DND-41 (cell line): ENCODE data around the gene AARS1.

Experiments used
- ATAC-seq: fragments of 200-7000 bp; cut with Tn5 transposase; 3 replicates; pipeline ENCODE4 v1.9.1; 2021; ENCODE audit warnings: low read depth; ENCODE audit not compliant: insufficient read depth
- DNase-seq: peaks from one replicate; pipeline ENCODE4 v3.0.0-alpha.2; 2020
- H2AFZ ChIP-seq: 2 replicates; pipeline ENCODE4 v1.6.0; 2012; ENCODE audit warnings: low read depth, low read length
- H3K27ac ChIP-seq: 2 replicates; pipeline ENCODE4 v1.5.1; 2012; ENCODE audit warnings: low read length, inconsistent platforms
- H3K27me3 ChIP-seq: fragments of 200-600 bp; sonication (generic); 2 replicates; pipeline ENCODE4 v1.6.0; 2012; ENCODE audit warnings: low read length, mild to moderate bottlenecking, inconsistent platforms; ENCODE audit not compliant: insufficient read depth, poor library complexity
- H3K36me3 ChIP-seq: 2 replicates; pipeline ENCODE4 v1.5.1; 2012; ENCODE audit warnings: low read length, inconsistent platforms; ENCODE audit not compliant: insufficient read depth
- H3K4me1 ChIP-seq: 2 replicates; pipeline ENCODE4 v1.5.1; 2012; ENCODE audit warnings: mild to moderate bottlenecking, low read length; ENCODE audit not compliant: insufficient read depth
- H3K4me2 ChIP-seq: 2 replicates; pipeline ENCODE4 v1.6.0; 2012; ENCODE audit warnings: mild to moderate bottlenecking, moderate library complexity, low read length, inconsistent platforms; ENCODE audit not compliant: insufficient read depth
- H3K4me3 ChIP-seq, 2 experiments: fragments of 200-600 bp in 1 of 2; shearing (Covaris generic) in 1 of 2; 2 replicates each; pipeline ENCODE4 v1.5.1; 2012 to 2016; ENCODE audit warnings: inconsistent platforms in 2 of 2, low read length in 2 of 2, mild to moderate bottlenecking in 2 of 2, low read depth in 1 of 2, moderate library complexity in 1 of 2
- H3K79me2 ChIP-seq: 2 replicates; pipeline ENCODE4 v1.6.0; 2012; ENCODE audit warnings: low read length, inconsistent platforms; ENCODE audit not compliant: insufficient read depth
- H3K9ac ChIP-seq: 2 replicates; pipeline ENCODE4 v1.6.0; 2012; ENCODE audit warnings: low read depth, mild to moderate bottlenecking, inconsistent platforms, low read length, moderate library complexity
- H3K9me3 ChIP-seq: 2 replicates; pipeline ENCODE4 v1.5.1; 2012; ENCODE audit warnings: low read length, moderate library complexity, mild to moderate bottlenecking, inconsistent platforms; ENCODE audit not compliant: insufficient read depth, severe bottlenecking
- H4K20me1 ChIP-seq: 2 replicates; pipeline ENCODE4 v1.6.0; 2012; ENCODE audit warnings: low read length; ENCODE audit not compliant: insufficient read depth
- EZH2 ChIP-seq: IDR thresholded peaks from 3 replicates; pipeline ENCODE4 v1.6.1; 2012; ENCODE audit warnings: borderline replicate concordance, low read depth, mild to moderate bottlenecking, moderate library complexity, low read length, inconsistent platforms; ENCODE audit not compliant: severe bottlenecking
- TF ChIP-seq, protein P1 (sequence below): IDR thresholded peaks from 2 replicates; pipeline ENCODE4 v1.5.1; 2012; ENCODE audit warnings: borderline replicate concordance, low read length, moderate library complexity, mild to moderate bottlenecking; ENCODE audit not compliant: poor library complexity, severe bottlenecking; ENCODE audit errors: extremely low read depth

Gene AARS1

DNA sequence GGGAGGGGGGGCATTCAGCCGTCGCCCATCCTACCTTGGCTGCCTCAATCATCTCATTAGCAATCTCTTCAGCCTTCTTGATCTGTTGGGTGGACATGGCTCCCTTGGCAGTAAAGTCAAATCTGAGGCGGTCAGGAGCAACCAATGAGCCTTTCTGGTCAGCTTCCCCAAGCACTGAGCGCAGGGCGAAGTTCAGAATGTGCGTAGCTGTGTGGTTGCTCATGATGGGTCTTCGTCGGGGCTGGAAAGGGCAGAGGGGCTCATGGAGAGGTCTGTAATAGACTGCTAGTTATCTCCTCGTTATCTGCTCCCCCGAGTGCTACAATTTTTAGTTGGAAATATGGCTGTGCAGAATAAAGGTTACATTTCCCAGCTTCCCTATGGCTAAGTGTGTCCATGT, 30.4 kb downstream of the AARS1 start:
- H3K9me3 ChIP-seq: no peaks in the 10 kb centered on the region
- no peak overlapping the region for H2AFZ ChIP-seq
- no peak overlapping the region for H3K9ac ChIP-seq
- H3K27me3 ChIP-seq: no peaks in the 10 kb centered on the region
- TF ChIP-seq, protein P1, sequence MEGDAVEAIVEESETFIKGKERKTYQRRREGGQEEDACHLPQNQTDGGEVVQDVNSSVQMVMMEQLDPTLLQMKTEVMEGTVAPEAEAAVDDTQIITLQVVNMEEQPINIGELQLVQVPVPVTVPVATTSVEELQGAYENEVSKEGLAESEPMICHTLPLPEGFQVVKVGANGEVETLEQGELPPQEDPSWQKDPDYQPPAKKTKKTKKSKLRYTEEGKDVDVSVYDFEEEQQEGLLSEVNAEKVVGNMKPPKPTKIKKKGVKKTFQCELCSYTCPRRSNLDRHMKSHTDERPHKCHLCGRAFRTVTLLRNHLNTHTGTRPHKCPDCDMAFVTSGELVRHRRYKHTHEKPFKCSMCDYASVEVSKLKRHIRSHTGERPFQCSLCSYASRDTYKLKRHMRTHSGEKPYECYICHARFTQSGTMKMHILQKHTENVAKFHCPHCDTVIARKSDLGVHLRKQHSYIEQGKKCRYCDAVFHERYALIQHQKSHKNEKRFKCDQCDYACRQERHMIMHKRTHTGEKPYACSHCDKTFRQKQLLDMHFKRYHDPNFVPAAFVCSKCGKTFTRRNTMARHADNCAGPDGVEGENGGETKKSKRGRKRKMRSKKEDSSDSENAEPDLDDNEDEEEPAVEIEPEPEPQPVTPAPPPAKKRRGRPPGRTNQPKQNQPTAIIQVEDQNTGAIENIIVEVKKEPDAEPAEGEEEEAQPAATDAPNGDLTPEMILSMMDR: no peak
- no peak for TF ChIP-seq EZH2
- H3K36me3 ChIP-seq: peaks cover 94% of the 10 kb centered on the region
- DNase-seq (no peak), ATAC-seq (no peak)
- no peak overlapping the region for H3K27ac ChIP-seq
- H3K79me2 ChIP-seq: peaks cover 17% of the 10 kb centered on the region
- H3K4me2 ChIP-seq: no peak overlapping the region
- H4K20me1 ChIP-seq: peaks cover 38% of the 10 kb centered on the region
- no peaks in the 10 kb centered on the region for H3K4me1 ChIP-seq
- no peak overlapping the region for H3K4me3 ChIP-seq

DNA sequence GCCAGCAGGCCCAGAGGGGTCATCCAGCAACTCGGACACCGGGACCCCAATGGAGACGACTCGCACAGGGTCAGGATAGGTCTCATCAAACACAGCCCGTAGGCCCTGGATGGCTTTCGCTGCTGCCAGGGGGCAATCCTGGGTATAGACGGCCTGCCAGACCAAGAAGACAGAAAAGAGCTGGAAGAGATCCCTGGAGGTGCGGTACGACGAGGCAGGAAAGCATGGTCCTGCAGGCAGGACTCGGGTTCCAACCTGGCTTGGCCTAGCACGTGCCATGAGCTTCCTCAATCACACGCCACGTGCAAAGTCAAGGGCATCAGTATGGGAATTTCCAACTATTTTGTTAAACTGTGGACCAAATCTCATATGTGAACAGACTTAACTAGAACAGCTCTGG, 31.2 kb downstream of the AARS1 start:
- no peak overlapping the region for H3K27ac ChIP-seq
- H4K20me1 ChIP-seq: peaks cover 45% of the 10 kb centered on the region
- no peak overlapping the region for H3K4me3 ChIP-seq
- no peak overlapping the region for H3K4me2 ChIP-seq
- H3K9me3 ChIP-seq: no peaks in the 10 kb centered on the region
- H3K9ac ChIP-seq: no peak overlapping the region
- peaks cover 94% of the 10 kb centered on the region for H3K36me3 ChIP-seq
- H3K27me3 ChIP-seq: no peaks in the 10 kb centered on the region
- TF ChIP-seq, protein P1: no peak
- no peak for TF ChIP-seq EZH2
- no peaks in the 10 kb centered on the region for H3K4me1 ChIP-seq
- no peak for DNase-seq
- no peak for ATAC-seq
- peaks cover 17% of the 10 kb centered on the region for H3K79me2 ChIP-seq
- no peak overlapping the region for H2AFZ ChIP-seq

DNA sequence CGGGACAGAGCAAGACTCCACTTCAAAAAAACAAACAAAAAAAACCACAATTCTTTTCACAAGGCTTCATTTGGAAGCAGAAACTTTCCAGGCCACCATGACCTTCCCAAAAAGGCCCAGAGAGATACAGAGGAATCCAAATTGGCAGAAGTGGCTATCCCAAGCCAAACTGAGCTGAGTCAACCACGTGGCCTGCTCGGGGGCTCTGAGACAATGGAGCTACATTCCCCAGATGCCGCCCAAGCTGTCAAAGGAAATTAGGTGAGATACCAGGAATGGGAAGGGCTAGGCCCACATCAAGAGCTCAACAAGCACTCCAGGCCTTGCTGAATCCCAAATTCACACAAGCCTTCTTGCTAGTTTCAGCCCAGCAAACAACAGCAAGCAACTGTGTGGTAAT, 31.9 kb downstream of the AARS1 start:
- Histone ChIP-seq H3K79me2 (peaks cover 16% of the 10 kb centered on the region), H2AFZ (no peak overlapping the region), H3K4me1 (peaks cover under 1% of the 10 kb centered on the region; the same call in 1 of the 2 replicates), H3K4me2 (no peak overlapping the region), H3K27me3 (no peaks in the 10 kb centered on the region), H3K4me3 (no peak overlapping the region), H4K20me1 (peaks cover 50% of the 10 kb centered on the region), H3K9ac (no peak overlapping the region), H3K27ac (no peak overlapping the region), H3K36me3 (peaks cover 94% of the 10 kb centered on the region), H3K9me3 (no peaks in the 10 kb centered on the region)
- ATAC-seq: no peak
- no peak for DNase-seq
- no peak for TF ChIP-seq EZH2
- TF ChIP-seq, protein P1: no peak

DNA sequence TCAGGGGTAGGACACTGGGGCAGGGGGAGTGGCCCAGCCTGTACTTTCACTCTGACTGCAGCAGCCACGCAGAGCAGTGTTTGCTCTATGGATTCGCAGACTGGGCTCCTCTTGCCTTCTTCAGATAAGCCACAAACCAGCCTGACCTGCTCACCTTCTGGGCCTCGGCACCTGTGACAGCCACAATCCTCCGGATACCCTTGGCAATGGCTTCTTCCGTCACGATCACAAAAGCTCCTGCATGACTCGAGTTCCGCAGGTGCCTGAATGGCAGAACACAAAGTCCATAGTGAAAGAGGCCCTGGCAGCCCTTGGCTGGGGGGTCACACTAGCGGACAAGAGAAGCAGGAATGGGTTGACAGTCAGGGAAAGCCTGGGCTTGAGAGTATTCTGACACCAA, 33.7 kb downstream of the AARS1 start:
- ATAC-seq (no peak), DNase-seq (no peak)
- Histone ChIP-seq H3K4me3 (no peak overlapping the region), H3K9me3 (no peaks in the 10 kb centered on the region), H3K27me3 (no peaks in the 10 kb centered on the region), H3K27ac (no peak overlapping the region), H3K4me1 (peaks cover 11% of the 10 kb centered on the region), H3K36me3 (peaks cover 87% of the 10 kb centered on the region), H4K20me1 (peaks cover 52% of the 10 kb centered on the region), H3K9ac (no peak overlapping the region), H3K79me2 (peaks cover 24% of the 10 kb centered on the region), H2AFZ (no peak overlapping the region), H3K4me2 (no peak overlapping the region)
- TF ChIP-seq EZH2: no peak
- TF ChIP-seq, protein P1: no peak
